HCT116 (cell line): ENCODE results near the gene TMC8. TPM values are rescaled to one million over a fixed set of nuclear protein-coding genes. Genes with fewer than 3 reads are reported as not detected.

Experiments
- ATAC-seq: fragments of 200-7000 bp; cut with Tn5 transposase; 2 replicates; pipeline ENCODE4 v1.9.1; 2020; ENCODE audit warnings: mild to moderate bottlenecking, moderate library complexity
- BruUV-seq: library from RNA; stranded (reverse); fragments of 400-500 nt; replicated peaks from 2 replicates; lab custom pipeline; 2021; lab: Mats Ljungman, UMichigan
- CTCF ChIA-PET: fragments of 300-600 bp; sonication (Branson Sonifier 250); formaldehyde crosslinking; loops from one replicate; lab custom pipeline; 2021; ENCODE audit warnings: antibody characterized with exemption; lab: Charles Lee
- POLR2A ChIA-PET: fragments of 300-600, 350-600 bp; sonication (Branson Sonifier 250); formaldehyde crosslinking; loops from one replicate; lab custom pipeline; 2021; ENCODE audit warnings: antibody characterized with exemption; lab: Charles Lee
- RAD21 ChIA-PET, 2 experiments: fragments of 300-600 bp; sonication (Branson Sonifier 250); formaldehyde crosslinking; loops; one replicate each; lab custom pipeline; 2023; ENCODE audit warnings: low total read pairs in 2 of 2; ENCODE audit not compliant: uncharacterized antibody in 2 of 2, unreplicated experiment in 2 of 2, low non-redundant PET in 1 of 2; lab: Charles Lee
- DNase-seq: peaks from one replicate; pipeline ENCODE4 v3.0.0-alpha.2; 2010; ENCODE audit warnings: low read depth, low spot score
- H2AFZ ChIP-seq: fragments of 200-600 bp; shearing (Covaris generic), sonication (generic); 2 replicates; pipeline ENCODE4 v1.6.1; 2017; ENCODE audit warnings: low read depth, mixed run types, mixed read lengths, antibody characterized with exemption, low read length; ENCODE audit not compliant: poor library complexity, severe bottlenecking
- H3K27ac ChIP-seq: 2 replicates; pipeline ENCODE4 v1.5.1; 2012; ENCODE audit warnings: low read depth, low read length
- H3K27me3 ChIP-seq: fragments of 200-600 bp; sonication (generic); 2 replicates; pipeline ENCODE4 v1.6.1; 2016; ENCODE audit warnings: mixed run types, low read length, mixed read lengths; ENCODE audit not compliant: insufficient read depth
- H3K36me3 ChIP-seq, 2 experiments: fragments of 200-500 bp in 1 of 2; fragments of 200-600 bp in 1 of 2; sonication (Bioruptor generic) in 1 of 2; sonication (generic) in 1 of 2; 2 replicates each; pipeline versions ENCODE4 v1.5.1 to v1.6.1; 2014 to 2016; ENCODE audit warnings: low read length in 2 of 2, inconsistent platforms in 1 of 2, mixed read lengths in 1 of 2, mixed run types in 1 of 2; ENCODE audit not compliant: insufficient read depth in 2 of 2, control insufficient read depth in 1 of 2
- H3K4me1 ChIP-seq, 2 experiments: fragments of 200-600 bp in 1 of 2; sonication (generic) in 1 of 2; 2 replicates each; pipeline versions ENCODE4 v1.5.1 to v1.6.1; 2012 to 2017; ENCODE audit warnings: low read length in 2 of 2, inconsistent platforms in 1 of 2, mild to moderate bottlenecking in 1 of 2, mixed read lengths in 1 of 2, mixed run types in 1 of 2, moderate library complexity in 1 of 2; ENCODE audit not compliant: insufficient read depth in 2 of 2, control insufficient read depth in 1 of 2
- H3K4me2 ChIP-seq: fragments of 200-600 bp; sonication (generic); 2 replicates; pipeline ENCODE4 v1.6.1; 2017; ENCODE audit warnings: mixed run types, low read length, mixed read lengths
- H3K4me3 ChIP-seq, 2 experiments: fragments of 200-600 bp in 1 of 2; sonication (generic) in 1 of 2; replicated peaks in 1 of 2; 2 replicates each; pipeline ENCODE4 v1.5.1; 2011 to 2016; ENCODE audit warnings: low read length in 2 of 2, control low read depth in 1 of 2, low read depth in 1 of 2, mild to moderate bottlenecking in 1 of 2, mixed read lengths in 1 of 2, mixed run types in 1 of 2
- H3K79me2 ChIP-seq: fragments of 200-600 bp; sonication (generic); 2 replicates; pipeline ENCODE4 v1.6.1; 2017; ENCODE audit warnings: mild to moderate bottlenecking, mixed run types, low read length, moderate library complexity, mixed read lengths; ENCODE audit not compliant: insufficient read depth
- H3K9ac ChIP-seq: fragments of 200-600 bp; sonication (generic); 2 replicates; pipeline ENCODE4 v1.6.1; 2016; ENCODE audit warnings: low read length, mixed read lengths
- H3K9me2 ChIP-seq: fragments of 200-600 bp; sonication (generic), shearing (Covaris generic); 2 replicates; pipeline ENCODE4 v1.6.1; 2017; ENCODE audit warnings: mixed run types, mild to moderate bottlenecking, moderate library complexity; ENCODE audit not compliant: insufficient read depth
- H3K9me3 ChIP-seq, 2 experiments: fragments of 200-500 bp in 1 of 2; fragments of 200-600 bp in 1 of 2; sonication (Bioruptor generic) in 1 of 2; sonication (generic) in 1 of 2; 2 replicates each; pipeline ENCODE4 v1.6.1; 2014 to 2017; ENCODE audit warnings: low read length in 2 of 2, mixed read lengths in 2 of 2, inconsistent platforms in 1 of 2, low read depth in 1 of 2, mild to moderate bottlenecking in 1 of 2, mixed run types in 1 of 2, moderate library complexity in 1 of 2; ENCODE audit not compliant: control insufficient read depth in 1 of 2, insufficient read depth in 1 of 2
- H4K20me1 ChIP-seq: fragments of 200-600 bp; sonication (generic), shearing (Covaris generic); 2 replicates; pipeline ENCODE4 v1.6.1; 2017; ENCODE audit warnings: mixed run types, mild to moderate bottlenecking, moderate library complexity; ENCODE audit not compliant: insufficient read depth
- ATF3 ChIP-seq: IDR thresholded peaks from 2 replicates; pipeline ENCODE4 v1.6.1; 2012
- CBX3 ChIP-seq: IDR thresholded peaks from 2 replicates; pipeline ENCODE4 v1.6.1; 2012; ENCODE audit warnings: low read depth
- CEBPB ChIP-seq: IDR thresholded peaks from 2 replicates; pipeline ENCODE4 v1.6.1; 2012; ENCODE audit warnings: low read depth
- CTCF ChIP-seq, 3 experiments: fragments of 200-600 bp in 1 of 3; sonication (generic) in 1 of 3; IDR thresholded peaks in 2 of 3; conservative IDR thresholded peaks in 1 of 3; 2 replicates each; pipeline ENCODE4 v1.5.1; 2012 to 2017; ENCODE audit warnings: low read depth in 2 of 3, low read length in 2 of 3, antibody characterized with exemption in 1 of 3, borderline replicate concordance in 1 of 3, control low read depth in 1 of 3, mild to moderate bottlenecking in 1 of 3, mixed read lengths in 1 of 3, mixed run types in 1 of 3, moderate library complexity in 1 of 3; ENCODE audit not compliant: insufficient read depth in 1 of 3
- EGR1 ChIP-seq: IDR thresholded peaks from 2 replicates; pipeline ENCODE4 v1.6.1; 2012; ENCODE audit warnings: low read depth
- ELF1 ChIP-seq: IDR thresholded peaks from 2 replicates; pipeline ENCODE4 v1.6.1; 2012; ENCODE audit warnings: low read depth, borderline replicate concordance
- EZH2phosphoT487 ChIP-seq: fragments of 200-600 bp; IDR thresholded peaks from 2 replicates; pipeline ENCODE4 v1.6.1; 2018; ENCODE audit warnings: antibody characterized with exemption, borderline replicate concordance
- FOSL1 ChIP-seq: IDR thresholded peaks from 2 replicates; pipeline ENCODE4 v1.6.1; 2012; ENCODE audit warnings: low read depth
- JUND ChIP-seq: IDR thresholded peaks from 2 replicates; pipeline ENCODE4 v1.6.1; 2012
- MAX ChIP-seq: IDR thresholded peaks from 2 replicates; pipeline ENCODE4 v1.6.1; 2012
- POLR2A ChIP-seq: IDR thresholded peaks from 2 replicates; pipeline ENCODE4 v1.7.0; 2011; ENCODE audit warnings: borderline replicate concordance; ENCODE audit not compliant: insufficient read depth, insufficient read length; ENCODE audit errors: extremely low read depth
- POLR2AphosphoS5 ChIP-seq: IDR thresholded peaks from 2 replicates; pipeline ENCODE4 v1.6.1; 2011; ENCODE audit warnings: mild to moderate bottlenecking, low read depth, low read length, moderate library complexity
- SIN3A ChIP-seq: IDR thresholded peaks from 2 replicates; pipeline ENCODE4 v1.6.1; 2012; ENCODE audit warnings: low read depth
- SP1 ChIP-seq: IDR thresholded peaks from 2 replicates; pipeline ENCODE4 v1.6.1; 2012; ENCODE audit warnings: low read depth
- SRF ChIP-seq: IDR thresholded peaks from 2 replicates; pipeline ENCODE4 v1.6.1; 2012; ENCODE audit warnings: low read depth
- TCF7L2 ChIP-seq: IDR thresholded peaks from 2 replicates; pipeline ENCODE4 v1.7.0; 2011; ENCODE audit warnings: borderline replicate concordance, inconsistent platforms; ENCODE audit not compliant: insufficient read depth, insufficient read length; ENCODE audit errors: extremely low read depth
- YY1 ChIP-seq: IDR thresholded peaks from 2 replicates; pipeline ENCODE4 v1.6.1; 2011; ENCODE audit warnings: low read length, low read depth, moderate library complexity, mild to moderate bottlenecking; ENCODE audit not compliant: insufficient replicate concordance; ENCODE audit errors: extremely low read depth
- ZBTB33 ChIP-seq: IDR thresholded peaks from 2 replicates; pipeline ENCODE4 v1.6.1; 2011; ENCODE audit warnings: mild to moderate bottlenecking, low read length, moderate library complexity; ENCODE audit not compliant: insufficient replicate concordance; ENCODE audit errors: extremely low read depth
- ZFX ChIP-seq: fragments of 450-650 bp; IDR thresholded peaks from 2 replicates; pipeline ENCODE4 v1.6.1; 2017
- ZNF274 ChIP-seq: fragments of 200-500 bp; sonication (Bioruptor generic); IDR thresholded peaks from 2 replicates; pipeline ENCODE4 v1.6.1; 2014; ENCODE audit warnings: mild to moderate bottlenecking, low read depth, low read length, inconsistent platforms
- intact Hi-C: fragments of 100-400 bp; cut with micrococcal nuclease; formaldehyde crosslinking; loops from 2 replicates; pipeline ENCODE4 v1.10.0; 2022
- total RNA-seq: library from RNA; stranded (reverse); gene quantifications from one replicate; pipeline ENCODE4 v1.2.1, GENCODE V29; 2021; ENCODE audit not compliant: unreplicated experiment

TMC8 gene
- total RNA-seq, 1 experiment from 2014 or later: 7.8 TPM

GRCh38 chr17:78123258-78123929 lies 7.2 kb upstream of the TMC8 start:
- H3K9me2 ChIP-seq: no peaks in the 10 kb centered on the region
- H3K4me3 ChIP-seq: no peak overlapping the region
- no TSS peak for BruUV-seq
- RAD21 ChIA-PET: no interaction called here
- TF ChIP-seq CTCF (IDR thresholded peaks at IDR 0.05 in 2 of 3, conservative IDR thresholded peaks at IDR 0.05 in 1 of 3; ENCODE audit: borderline replicate concordance in 1 of 3, insufficient read depth in 1 of 3, low read depth in 2 of 3, low read length in 2 of 3): no peak
- no peak for TF ChIP-seq EZH2phosphoT487
- TF ChIP-seq CBX3: no peak
- no peak for TF ChIP-seq SP1
- TF ChIP-seq POLR2AphosphoS5: no peak
- TF ChIP-seq SIN3A: no peak
- no peak for TF ChIP-seq EGR1
- no peak for TF ChIP-seq POLR2A
- TF ChIP-seq MAX: no peak
- no peak for TF ChIP-seq ZNF274
- no peak for TF ChIP-seq CEBPB
- TF ChIP-seq ATF3: no peak
- TF ChIP-seq YY1: no peak
- no peak for TF ChIP-seq ELF1
- TF ChIP-seq FOSL1: no peak
- TF ChIP-seq TCF7L2: no peak
- no peak for TF ChIP-seq SRF
- no peak for TF ChIP-seq JUND
- no peak for TF ChIP-seq ZBTB33
- no peak for TF ChIP-seq ZFX
- no peak overlapping the region for H3K27ac ChIP-seq
- CTCF ChIA-PET: no interaction called here
- H3K79me2 ChIP-seq: peaks cover 17% of the 10 kb centered on the region; the same call in 1 of the 2 replicates
- H3K36me3 ChIP-seq: peaks cover 5 to 27% of the 10 kb centered on the region in 2 experiments; a peak in 3 of 4 replicates
- ATAC-seq (no peak), DNase-seq (no peak)
- no peaks in the 10 kb centered on the region for H4K20me1 ChIP-seq
- H2AFZ ChIP-seq: no peak overlapping the region
- no peak overlapping the region for H3K4me2 ChIP-seq
- POLR2A ChIA-PET: no interaction called here
- H3K9me3 ChIP-seq: no peaks in the 10 kb centered on the region
- no peak overlapping the region for H3K9ac ChIP-seq
- H3K4me1 ChIP-seq: peaks cover 5 to 15% of the 10 kb centered on the region in 2 experiments; a peak in 3 of 4 replicates
- intact Hi-C loops: no loop called here
- H3K27me3 ChIP-seq: no peaks in the 10 kb centered on the region
